ENCODE data around the gene CTU2. TPM values are rescaled to one million over a fixed set of nuclear protein-coding genes. Genes with fewer than 3 reads are reported as not detected.

CTU2 gene
- total and polyA plus RNA-seq, 9 of the 15 experiments (the other 6 are each of a cell fraction or from before 2014, with no cell fraction given): 1.3 to 105 (median 23.2) TPM

DNA sequence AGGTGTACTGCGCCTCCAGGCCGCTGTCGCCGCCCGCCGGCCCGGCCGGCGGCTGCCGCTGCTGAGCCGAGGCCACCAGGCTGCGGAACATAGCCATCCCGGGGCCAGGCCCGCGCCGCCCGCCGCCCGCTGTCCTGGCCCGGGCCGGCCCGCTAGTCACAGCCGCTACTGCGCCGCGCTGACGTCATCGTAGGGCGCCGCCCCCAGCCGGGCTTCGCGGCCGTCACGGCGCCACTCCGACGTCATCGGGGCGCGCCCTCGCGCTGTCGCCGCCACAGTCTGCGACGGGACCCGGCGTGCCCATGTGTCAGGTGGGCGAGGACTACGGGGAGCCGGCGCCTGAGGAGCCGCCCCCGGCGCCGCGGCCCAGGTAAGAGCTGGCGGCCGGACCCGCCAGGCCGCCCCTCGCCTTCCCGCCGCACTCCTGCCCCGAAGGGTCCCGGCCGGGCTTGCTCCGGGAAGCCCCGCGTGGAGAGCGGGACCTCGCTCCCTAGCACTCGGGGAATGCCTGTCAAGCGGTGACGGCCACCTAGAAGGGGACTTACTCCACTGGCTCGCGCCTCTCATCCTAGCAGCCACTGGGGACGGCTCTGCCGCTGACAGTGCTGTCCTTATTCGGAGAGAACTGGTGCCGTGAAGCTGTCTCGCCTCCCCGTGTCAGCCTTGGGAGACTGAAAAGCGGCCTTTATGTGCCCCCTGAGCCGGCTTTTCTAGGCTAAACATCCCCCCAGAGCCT, at the start of gene CTU2, which contains the start of gene RNF166 (continued):
- TF ChIP-seq ZNF668 (CRISPR knock-in tag; IDR thresholded peaks at IDR 0.05) (no peak), KHSRP (IDR thresholded peaks at IDR 0.05) (peak; percentile 89), SRSF9 (IDR thresholded peaks at IDR 0.05; ENCODE audit: borderline replicate concordance, low read depth, low read length) (no peak), RBBP5 (IDR thresholded peaks at IDR 0.05; ENCODE audit: borderline replicate concordance, insufficient read depth, low read length, poor library complexity, severe bottlenecking) (peak; percentile 94), ZNF644 (tag; IDR thresholded peaks at IDR 0.05; ENCODE audit: low read depth) (no peak), HSF4 (CRISPR knock-in tag; IDR thresholded peaks at IDR 0.05; ENCODE audit: borderline replicate concordance) (no peak), PRPF4 (IDR thresholded peaks at IDR 0.05; ENCODE audit: insufficient read depth, low read depth, low read length, poor library complexity, severe bottlenecking) (peak; percentile 49), E2F3 (CRISPR knock-in tag; IDR thresholded peaks at IDR 0.05) (peak; percentile 87; the same call in 1 of the 2 replicates), HDAC2 (IDR thresholded peaks at IDR 0.05) (peak; percentile 32; the same call in 1 of the 2 replicates), NR2F6 (CRISPR knock-in tag; IDR thresholded peaks at IDR 0.05) (no peak), CBFA2T2 (conservative IDR thresholded peaks at IDR 0.05) (no peak), SMARCC2 (IDR thresholded peaks at IDR 0.05; ENCODE audit: low read depth) (no peak; the same call in 1 of the 2 replicates), POLR2G (IDR thresholded peaks at IDR 0.05; ENCODE audit: low read depth, low read length) (peak; percentile 90), CHD2 (IDR thresholded peaks at IDR 0.05; ENCODE audit: low read depth, low read length) (peak; percentile 46; the same call in 1 of the 2 replicates), CHD7 (IDR thresholded peaks at IDR 0.05; ENCODE audit: low read depth, low read length) (no peak)
